Measurements from ENCODE around the gene PDE1C.

PDE1C gene

GRCh38 chr7:31991406-31991805 is 78.8 kb downstream of the PDE1C start:
- DNase-seq (ENCODE audit: low spot score) = no peak

GRCh38 chr7:31986878-31987518 is 83.2 kb downstream of the PDE1C start:
- DNase-seq (ENCODE audit: low spot score) = no peak

DNA sequence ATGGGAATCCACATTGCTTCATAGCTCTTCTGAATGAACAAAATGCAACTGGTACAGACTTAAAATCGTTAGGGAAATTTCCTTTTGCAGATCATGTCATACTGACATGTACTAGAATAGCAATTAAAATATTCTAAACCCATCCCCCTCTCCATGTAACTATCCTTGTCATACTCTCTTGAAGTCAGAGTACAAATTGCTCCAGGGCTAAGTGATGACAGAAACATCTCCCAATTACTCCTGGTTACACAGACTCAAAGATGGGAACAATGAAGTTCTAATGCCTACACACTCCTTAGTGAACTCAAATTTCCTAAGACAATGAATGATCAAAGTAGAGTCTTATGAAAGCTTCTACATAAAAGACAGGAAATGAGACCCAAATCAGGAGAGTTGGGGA is 87.2 kb downstream of the PDE1C start:
- no peak for DNase-seq (ENCODE audit: low spot score)

GRCh38 chr7:31981874-31982390 is 88.3 kb downstream of the PDE1C start:
- no peak for DNase-seq (ENCODE audit: low spot score)

DNA sequence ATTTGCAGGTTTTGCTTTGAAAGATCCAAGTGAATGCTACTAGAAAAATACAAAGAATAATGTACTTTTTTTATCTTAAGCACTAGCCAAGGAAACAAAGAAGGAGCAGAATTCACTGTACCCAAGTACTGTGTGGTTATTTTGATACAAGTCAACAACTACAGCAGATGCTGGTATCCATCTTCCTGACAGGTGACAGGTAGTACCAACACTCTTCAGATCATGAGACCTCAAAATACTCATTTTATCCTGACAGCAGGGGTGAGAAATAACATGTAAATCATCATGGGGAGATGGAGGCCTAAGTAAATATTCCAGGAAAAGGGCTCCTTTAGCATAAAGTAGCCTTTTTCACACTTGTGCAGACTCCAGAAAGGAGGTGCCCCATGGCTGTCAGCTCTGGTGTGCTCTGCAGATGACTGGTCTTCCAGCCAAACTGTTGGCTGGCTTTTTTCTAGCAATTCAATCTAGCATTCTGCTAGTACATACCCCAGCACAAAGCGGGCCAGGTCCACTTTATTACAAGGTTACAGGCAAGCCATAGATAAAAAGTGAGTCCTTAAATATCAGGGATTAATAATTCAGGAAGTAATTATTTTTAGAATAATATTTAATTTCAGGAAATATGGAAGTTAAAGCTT is 90.4 kb downstream of the PDE1C start:
- no peak for DNase-seq (ENCODE audit: low spot score)

DNA sequence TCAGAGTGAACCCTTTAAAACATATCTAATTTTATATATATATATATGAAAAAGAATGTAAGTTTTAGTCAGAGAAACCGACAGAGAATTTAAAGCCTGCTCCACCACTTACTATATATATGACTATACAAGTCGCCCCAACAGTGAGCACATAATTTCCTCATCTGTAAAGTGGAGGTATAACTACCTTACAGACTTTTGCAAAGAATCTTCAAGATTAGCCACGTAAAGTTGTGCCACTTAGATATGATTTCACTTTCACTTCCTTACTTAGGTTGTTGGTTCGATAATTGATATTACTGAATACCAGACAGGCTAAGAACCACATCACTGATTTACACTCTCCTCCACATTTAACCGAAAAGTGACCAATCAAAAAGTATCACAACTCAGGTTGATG is 94.7 kb downstream of the PDE1C start:
- no peak for DNase-seq (ENCODE audit: low spot score)

- no peak for DNase-seq (ENCODE audit: low spot score)
Observed at GRCh38 chr7:31974351-31974750, 95.9 kb downstream of the PDE1C start.

- DNase-seq (ENCODE audit: low spot score) = no peak
Observed at GRCh38 chr7:31971049-31971667, 99.0 kb downstream of the PDE1C start.

GRCh38 chr7:31970501-31970900 is 99.7 kb downstream of the PDE1C start:
- no peak for DNase-seq (ENCODE audit: low spot score)

GRCh38 chr7:31963569-31964175 is 106.5 kb downstream of the PDE1C start:
- DNase-seq (ENCODE audit: low spot score) = no peak

- no peak for DNase-seq (ENCODE audit: low spot score)
Observed at GRCh38 chr7:31962246-31962645, 108.0 kb downstream of the PDE1C start.

GRCh38 chr7:31958226-31958625 is 112.0 kb downstream of the PDE1C start:
- no peak for DNase-seq (ENCODE audit: low spot score)

GRCh38 chr7:31957756-31958155 is 112.5 kb downstream of the PDE1C start:
- no peak for DNase-seq (ENCODE audit: low spot score)

DNA sequence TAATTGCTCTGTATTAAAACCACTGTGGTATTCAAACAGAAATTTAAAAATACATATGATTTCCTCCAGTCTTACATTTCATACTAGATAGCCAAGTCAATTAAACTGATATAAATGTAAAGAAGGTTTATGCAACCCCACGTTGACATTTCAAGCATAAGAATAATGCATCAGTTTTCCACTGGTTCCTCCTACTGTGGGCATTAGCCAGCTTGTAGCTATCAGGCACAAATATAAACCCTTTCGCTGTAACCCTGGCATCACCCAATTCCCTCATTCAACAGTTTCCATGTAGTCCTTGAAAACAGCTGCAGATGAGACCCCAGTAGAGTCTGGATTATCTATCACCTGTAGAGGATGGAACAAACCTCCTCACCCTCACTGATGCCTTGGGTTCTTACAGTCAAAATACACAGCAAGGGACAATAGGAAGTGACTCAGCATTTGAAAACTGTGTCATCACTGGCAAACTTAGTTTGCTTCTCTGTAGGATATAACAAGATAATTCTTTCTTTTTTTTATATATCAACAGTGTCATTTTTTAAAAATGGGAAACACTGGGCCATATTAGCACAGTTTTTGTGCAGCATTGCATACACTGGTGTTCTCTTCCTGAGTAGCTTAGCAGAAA is 113.0 kb downstream of the PDE1C start:
- DNase-seq (ENCODE audit: low spot score) = no peak

DNA sequence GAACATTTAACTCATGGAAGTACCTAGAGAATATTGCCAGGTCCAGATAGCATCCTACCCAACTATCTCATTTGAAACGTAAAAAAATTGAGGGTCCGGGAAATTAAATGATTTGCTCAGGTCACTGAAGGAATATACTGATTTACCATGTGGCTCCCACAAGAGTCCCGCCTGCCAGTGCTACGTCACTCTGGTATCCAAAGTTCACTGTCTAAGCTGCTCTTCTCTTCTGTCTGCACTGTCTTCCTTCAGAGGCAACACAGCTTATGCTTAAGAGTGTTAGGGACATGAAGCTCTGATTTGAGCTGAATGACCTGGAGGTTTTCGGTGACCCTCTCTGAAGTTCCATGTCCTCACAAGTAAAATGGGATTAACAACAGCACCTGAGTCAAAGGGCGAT is 114.6 kb downstream of the PDE1C start:
- DNase-seq (ENCODE audit: low spot score) = no peak

- no peak for DNase-seq (ENCODE audit: low spot score)
Observed at GRCh38 chr7:31955021-31955420, 115.2 kb downstream of the PDE1C start.

GRCh38 chr7:31954500-31954899 is 115.7 kb downstream of the PDE1C start:
- no peak for DNase-seq (ENCODE audit: low spot score)

DNA sequence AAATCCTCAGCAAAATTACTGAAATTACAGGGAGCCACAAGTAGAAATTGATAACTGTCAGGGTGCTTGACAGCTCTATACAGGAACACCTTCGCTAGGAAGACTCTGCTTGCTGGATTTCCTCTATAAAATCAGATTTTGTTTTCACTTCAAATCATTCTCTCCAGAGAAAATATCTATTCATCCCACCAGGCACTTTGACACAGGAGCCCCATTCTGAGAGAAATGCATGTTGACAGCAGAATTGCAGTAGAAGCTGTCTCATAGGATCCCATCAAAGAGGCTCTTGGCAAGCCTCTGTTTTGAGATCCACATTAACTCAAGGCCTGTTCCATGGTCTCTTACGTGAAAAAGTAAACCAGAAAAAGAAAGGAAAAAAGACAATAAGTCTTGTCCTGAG is 116.8 kb downstream of the PDE1C start:
- no peak for DNase-seq (ENCODE audit: low spot score)

DNA sequence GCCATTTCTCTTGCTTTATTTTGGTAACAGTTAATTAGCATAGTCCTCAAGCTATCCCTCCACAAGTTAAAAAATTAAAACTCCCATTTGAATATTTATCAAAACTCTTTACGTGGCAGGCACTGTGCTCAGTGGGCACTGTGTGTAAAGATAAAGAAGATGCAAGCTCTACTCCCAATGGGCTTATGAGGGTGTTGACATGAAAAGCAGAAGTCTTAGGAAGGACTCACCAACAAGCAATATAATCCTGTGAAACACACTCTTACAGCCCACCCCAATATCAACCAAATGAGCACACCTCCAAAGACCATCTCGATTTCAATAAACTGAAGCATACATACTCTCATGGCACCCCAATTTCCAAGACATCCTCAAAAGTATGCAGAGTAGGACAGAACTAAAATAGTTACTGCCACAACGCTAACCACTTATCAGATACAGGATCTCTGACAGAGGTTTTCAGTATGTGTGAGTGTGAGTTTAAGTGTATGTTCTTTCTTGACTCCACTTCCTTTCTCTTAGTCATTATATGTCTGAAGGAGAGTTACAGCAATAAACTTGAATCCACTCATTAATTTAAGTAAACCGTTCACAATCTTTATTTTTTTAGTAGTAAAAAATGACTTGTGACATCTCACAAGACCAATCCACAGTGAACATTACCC is 120.0 kb downstream of the PDE1C start:
- no peak for DNase-seq (ENCODE audit: low spot score)

DNA sequence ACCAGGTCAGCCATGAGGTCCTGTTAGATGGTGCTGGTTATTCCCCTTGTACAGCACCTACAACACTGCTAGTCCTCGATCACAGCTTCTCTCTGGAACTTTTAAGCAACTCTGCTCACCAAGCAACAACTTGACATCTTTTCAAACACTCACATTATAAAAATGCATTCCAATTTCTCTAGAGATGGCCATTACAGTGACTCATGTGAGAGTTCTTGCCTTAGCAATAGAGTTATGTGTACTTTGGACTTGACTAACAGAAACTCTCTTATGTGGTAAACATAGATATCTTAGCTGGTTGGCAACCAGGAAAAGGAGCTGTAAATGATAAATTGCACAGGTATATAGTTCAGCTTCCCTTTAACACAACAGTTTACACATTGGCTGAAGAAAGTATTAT is 122.2 kb downstream of the PDE1C start:
- no peak for DNase-seq (ENCODE audit: low spot score)

DNA sequence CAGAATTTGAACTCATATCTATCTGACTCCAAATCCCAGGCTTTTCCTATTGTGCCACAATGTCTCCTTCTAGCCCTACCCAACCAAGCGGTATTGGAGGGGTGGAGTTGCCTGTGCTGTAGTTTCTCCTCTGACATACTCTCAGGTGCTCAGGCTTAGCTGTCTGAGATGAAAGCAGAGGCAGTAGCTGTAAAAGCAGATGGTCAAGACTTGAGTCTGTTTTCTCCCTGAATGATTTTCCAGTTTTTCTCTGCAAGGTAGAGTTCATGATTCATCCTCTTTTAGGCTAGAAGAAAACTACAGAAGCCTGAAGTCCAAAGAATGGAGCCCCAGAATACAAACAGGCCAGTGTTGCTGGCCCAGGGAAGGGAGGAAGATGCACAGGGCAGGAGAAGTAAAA is 130.0 kb downstream of the PDE1C start:
- no peak for DNase-seq (ENCODE audit: low spot score)

GRCh38 chr7:31939076-31939475 is 131.1 kb downstream of the PDE1C start:
- no peak for DNase-seq (ENCODE audit: low spot score)
